Activated CD8-positive, alpha-beta memory T cell treated with anti-CD3 and anti-CD28 coated beads, Interleukin-2, amount 50 U/mL, for 4 hours (primary cell): ENCODE measurements around the gene IRF2.
A peak's percentile ranks its signal among the peaks of the same experiment; 100 is the strongest.

ENCODE experiments used
- DNase-seq: peaks from one replicate; pipeline ENCODE4 v3.0.0-alpha.2; 2020

IRF2 gene

GRCh38 chr4:184474263-184475095 is at the start of gene IRF2:
TSS of gene IRF2 (minus strand) at chr4:184474550. CDS start at chr4:184429064, 45,486 bp downstream.
- peak; percentile 96 for DNase-seq

GRCh38 chr4:184515606-184516005 is 41.3 kb upstream of the IRF2 start:
- no peak for DNase-seq

- DNase-seq: no peak
These were observed 40.0 kb upstream of the IRF2 start for GRCh38 chr4:184514121-184514988.

- DNase-seq: no peak
These were observed 39.4 kb upstream of the IRF2 start for GRCh38 chr4:184513802-184514120.

- no peak for DNase-seq
These were observed 36.8 kb upstream of the IRF2 start for GRCh38 chr4:184511156-184511555.

- DNase-seq: no peak
These were observed 36.1 kb upstream of the IRF2 start for GRCh38 chr4:184510401-184510800.

- no peak for DNase-seq
These were observed 32.3 kb upstream of the IRF2 start for GRCh38 chr4:184506527-184507121.

GRCh38 chr4:184504385-184504784 is 30.0 kb upstream of the IRF2 start:
- DNase-seq: no peak

- DNase-seq: no peak
These were observed 29.5 kb upstream of the IRF2 start for GRCh38 chr4:184503869-184504300.

GRCh38 chr4:184500748-184501589 is 26.6 kb upstream of the IRF2 start:
- DNase-seq: no peak

GRCh38 chr4:184499996-184500395 is 25.6 kb upstream of the IRF2 start:
- no peak for DNase-seq

GRCh38 chr4:184498598-184498997 is 24.2 kb upstream of the IRF2 start:
- DNase-seq: no peak

- DNase-seq: no peak
These were observed 15.4 kb upstream of the IRF2 start for GRCh38 chr4:184489771-184490170.

GRCh38 chr4:184487503-184487902 is 13.2 kb upstream of the IRF2 start:
- DNase-seq: no peak

- DNase-seq: no peak
These were observed 10.9 kb upstream of the IRF2 start for GRCh38 chr4:184485279-184485678.

GRCh38 chr4:184481544-184481943 is 7.2 kb upstream of the IRF2 start:
- DNase-seq: no peak

GRCh38 chr4:184479516-184479950 is 5.2 kb upstream of the IRF2 start:
- DNase-seq: no peak

- DNase-seq: no peak
These were observed 3.0 kb upstream of the IRF2 start for GRCh38 chr4:184477201-184477999.

GRCh38 chr4:184476695-184477094 is 2.3 kb upstream of the IRF2 start:
- no peak for DNase-seq

GRCh38 chr4:184475498-184475897 is 1.1 kb upstream of the IRF2 start:
- no peak for DNase-seq

- peak; percentile 62 for DNase-seq
These were observed 729 bp upstream of the IRF2 start for GRCh38 chr4:184475096-184475461.
